Measurements from ENCODE around the gene STIP1.
A peak's percentile ranks its signal among the peaks of the same experiment; 100 is the strongest.

STIP1 gene

DNA sequence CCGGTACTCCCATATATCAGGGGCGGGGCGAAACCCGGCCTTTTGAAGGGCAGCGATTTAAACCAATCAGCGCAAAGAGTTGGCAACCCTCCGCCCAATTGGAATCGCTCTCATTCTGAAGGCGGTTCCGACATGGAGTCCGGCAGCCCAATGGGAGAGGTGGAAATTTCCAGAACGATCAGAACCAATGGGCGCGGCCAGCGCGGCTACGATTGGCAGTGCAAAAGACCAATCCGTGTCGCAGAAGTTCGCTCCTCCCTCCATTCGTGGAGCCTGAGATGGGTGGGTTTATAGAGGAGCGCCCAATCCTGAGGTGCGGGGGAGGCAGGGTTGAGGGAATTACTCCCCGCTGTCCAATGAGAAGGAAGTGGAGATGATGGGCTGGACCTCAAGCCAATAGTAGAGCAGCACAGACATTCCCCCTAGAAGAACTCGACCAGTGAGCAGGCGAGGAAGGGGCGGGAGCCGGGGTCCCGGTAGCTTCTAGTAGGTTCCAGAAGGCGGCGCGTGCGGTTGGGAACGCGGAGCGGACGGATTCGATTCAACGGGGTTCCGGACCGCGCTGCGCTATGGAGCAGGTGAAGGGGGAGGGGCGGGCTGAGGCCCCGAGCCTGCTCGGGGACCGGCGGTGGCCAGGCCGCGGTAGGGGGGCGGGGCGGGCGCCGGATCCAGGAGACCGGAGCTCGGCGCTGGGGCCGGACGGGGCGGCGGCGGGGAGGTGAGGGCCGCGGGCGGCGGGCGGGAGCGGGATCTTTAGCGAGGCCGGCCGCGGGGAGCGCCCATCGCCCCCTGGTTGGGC is at the start of gene STIP1:
Gene STIP1 (plus strand): TSS at position 479 of the 799 bp plus-strand sequence. CDS start 91 bp downstream, at position 570.
- DNase-seq = peak; percentile 100

DNA sequence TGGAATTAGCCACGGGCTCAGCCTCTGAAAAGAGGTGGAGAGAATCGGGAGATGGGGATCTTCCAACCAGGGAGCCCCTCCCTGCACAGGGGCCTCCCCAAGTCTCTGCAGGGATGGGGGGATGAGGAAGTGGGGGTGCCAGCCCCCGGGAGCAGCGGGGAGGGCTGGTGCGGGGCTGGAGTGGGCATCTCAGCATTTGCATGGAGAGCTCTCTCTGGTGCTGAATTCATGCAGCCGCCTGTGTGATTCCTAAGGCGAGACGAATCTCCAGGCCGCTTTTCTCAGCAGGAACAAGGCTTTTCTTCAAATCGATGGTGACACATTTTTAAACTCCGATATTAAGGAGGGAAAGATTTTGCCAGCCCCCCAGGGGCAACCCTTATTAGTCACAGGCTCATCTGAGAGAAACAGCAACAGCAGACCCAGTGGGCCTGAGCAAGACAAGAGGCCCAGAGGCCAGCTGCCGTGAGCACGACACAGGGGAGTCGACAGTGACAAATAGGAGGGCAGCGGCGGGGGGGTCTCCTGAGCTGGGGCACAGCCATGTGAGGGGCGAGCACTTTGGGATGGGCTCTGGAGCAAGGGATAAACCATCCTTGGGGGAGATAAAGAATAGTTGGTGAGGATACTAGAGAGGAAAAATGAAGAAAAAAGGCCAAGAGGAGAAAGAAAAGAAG is 49.1 kb upstream of the STIP1 start:
- no peak for DNase-seq

DNA sequence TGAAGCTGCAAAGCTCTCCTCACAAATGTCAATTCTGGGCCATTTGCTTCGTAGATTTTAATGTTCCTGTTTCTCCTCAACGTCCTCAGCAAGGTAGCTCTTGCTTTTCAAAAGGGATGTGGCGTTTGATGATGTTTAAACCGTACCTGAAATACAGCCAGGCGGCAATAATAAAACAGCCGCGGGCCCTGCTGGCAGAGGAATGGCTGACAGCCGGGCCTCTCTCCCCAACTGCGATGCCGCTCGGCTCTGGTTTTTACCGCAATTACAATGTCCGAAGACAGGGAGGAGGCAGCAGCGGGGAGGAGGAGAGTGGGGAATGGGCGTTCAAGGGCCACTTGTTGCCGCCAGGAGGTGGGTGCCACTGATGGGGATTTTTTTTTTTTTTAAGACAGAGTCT is 47.6 kb upstream of the STIP1 start:
- no peak for DNase-seq

- no peak for DNase-seq
Measured at GRCh38 chr11:64139049-64139448, 46.9 kb upstream of the STIP1 start.

- no peak for DNase-seq
Measured at GRCh38 chr11:64140082-64140481, 45.9 kb upstream of the STIP1 start.

GRCh38 chr11:64141081-64141783 is 44.7 kb upstream of the STIP1 start:
- no peak for DNase-seq

- DNase-seq = no peak
Measured at GRCh38 chr11:64144587-64145472, 41.1 kb upstream of the STIP1 start.

DNA sequence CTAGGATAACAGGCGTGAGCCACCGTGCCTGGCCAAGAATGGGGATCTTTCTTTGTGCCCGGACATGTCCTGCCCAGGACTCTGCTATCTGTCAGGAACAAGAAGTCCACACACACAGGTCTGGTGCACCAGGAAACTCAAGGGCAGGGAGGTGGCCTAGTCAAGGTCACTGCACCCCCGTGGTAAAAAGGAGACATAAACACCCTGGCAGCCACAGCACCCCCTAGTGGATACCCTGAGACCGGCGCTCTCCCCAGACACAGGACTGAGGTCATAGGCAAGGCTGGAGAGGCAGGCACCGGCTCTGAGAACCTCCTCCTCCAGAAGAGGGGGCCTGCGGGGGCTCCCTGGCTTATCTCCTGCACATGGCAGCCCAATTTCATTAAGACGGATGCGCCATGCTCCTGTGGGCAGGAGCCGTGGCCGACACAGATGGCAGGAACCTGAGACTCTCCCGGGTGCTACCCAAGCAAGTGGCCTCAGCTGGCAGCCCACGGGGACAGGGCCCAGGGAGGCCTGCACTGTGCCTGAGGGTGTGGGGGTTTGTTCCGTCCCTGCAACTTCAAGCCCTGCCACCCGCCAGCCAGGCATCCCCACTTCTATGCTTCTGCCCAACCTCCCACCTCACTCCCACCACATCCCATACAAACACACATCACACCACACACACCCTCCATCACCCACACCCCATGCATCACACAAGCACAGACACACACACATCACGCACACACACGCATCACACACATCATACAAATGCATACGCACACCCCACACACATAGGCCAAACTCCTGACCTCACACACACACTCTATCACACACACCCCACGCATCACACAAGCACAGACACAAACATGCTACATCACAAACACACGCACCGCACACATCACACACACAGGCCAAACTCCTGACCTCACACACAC is 39.7 kb upstream of the STIP1 start:
- peak; percentile 45 for DNase-seq

DNA sequence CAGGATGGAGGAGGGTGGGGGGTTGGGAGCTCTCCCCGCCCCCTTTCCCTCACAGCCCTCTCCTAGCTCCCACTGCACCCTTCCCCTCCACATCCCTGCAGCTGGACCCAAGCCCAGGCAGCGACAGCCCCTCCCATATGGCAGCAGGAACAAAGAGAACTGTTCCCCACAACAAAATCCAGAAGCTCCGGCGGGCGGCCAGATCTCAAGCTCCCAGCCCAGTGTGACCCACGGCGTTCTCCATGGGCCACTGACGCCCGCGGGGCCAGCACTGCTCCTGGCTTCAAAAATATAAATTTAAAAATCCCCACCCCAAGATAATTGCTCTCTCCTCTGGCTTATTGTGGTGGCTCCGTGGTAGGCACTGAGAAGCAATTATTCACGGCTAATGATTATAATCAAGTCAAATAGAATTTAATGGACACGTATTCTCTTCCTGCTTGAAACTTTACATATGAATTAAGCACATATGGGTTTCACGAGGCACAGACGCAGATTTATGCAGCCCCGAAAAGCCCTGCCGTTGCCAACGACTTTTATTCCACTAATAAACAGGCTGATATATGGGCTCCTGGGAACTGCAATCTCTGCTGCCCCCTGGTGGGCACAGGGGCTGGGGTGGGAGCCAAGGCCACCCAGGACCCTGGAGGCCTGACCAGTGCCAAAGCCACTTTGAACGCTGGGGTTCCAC is 37.6 kb upstream of the STIP1 start:
- DNase-seq = peak; percentile 78

GRCh38 chr11:64148917-64149617 is 36.9 kb upstream of the STIP1 start:
- no peak for DNase-seq

DNA sequence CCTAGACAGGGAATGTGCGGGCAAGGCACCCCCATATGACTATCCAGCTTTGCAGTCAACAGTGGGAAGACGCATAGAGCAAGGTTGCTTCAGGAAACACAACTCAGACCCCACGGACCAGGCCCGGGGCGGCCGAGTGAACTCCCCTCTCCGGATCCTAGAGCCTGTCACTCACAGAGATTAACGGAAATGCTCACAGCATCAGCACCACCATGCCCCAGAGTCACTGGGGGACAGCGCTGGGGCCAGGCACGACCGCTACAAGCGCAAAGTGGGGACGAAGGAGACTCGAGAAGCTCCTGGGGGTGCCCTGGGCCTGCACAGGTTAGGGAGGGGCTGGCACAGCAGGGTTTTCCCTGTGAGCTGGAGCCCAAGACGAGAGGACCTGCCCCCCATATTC is 35.9 kb upstream of the STIP1 start:
- DNase-seq = no peak

DNA sequence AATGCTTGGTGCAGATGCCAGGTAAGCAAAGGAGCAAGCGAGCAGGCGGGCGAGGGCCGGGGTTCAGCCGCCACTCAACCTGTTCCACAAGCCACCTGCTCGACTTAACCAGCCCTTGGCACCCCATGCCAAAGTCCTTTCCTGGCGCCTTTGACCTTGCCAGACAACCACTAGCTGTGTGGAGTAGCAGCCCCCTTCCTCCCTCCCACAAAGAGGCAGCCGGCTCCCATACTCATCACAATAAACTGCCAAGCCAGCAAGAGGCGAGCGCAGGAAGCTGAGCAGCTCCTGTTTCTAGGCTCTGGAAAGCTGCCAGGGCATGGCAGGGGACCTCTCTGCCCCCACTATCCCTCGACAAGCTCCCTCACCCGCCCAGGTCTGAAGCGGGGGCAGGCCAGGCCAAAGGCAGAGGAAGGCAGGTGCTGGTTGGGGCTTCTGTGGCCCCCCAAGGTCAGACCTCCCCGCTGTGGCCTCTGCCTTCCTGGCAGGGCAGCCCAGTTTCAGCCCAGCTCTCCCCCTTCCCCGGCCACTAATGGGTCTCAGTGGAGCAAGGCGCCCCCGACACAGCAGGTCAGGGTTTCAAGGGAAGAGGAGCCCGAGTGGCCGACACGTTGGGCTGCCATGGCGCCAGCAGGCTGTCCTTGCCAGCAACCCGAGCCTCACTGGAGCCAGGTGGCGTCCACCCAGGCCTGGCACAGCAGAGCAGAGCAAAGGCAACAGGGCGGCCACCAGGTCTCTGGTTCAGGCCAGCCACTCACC is 35.3 kb upstream of the STIP1 start:
- DNase-seq = no peak

- DNase-seq = no peak
Measured at GRCh38 chr11:64151337-64151736, 34.6 kb upstream of the STIP1 start.

DNA sequence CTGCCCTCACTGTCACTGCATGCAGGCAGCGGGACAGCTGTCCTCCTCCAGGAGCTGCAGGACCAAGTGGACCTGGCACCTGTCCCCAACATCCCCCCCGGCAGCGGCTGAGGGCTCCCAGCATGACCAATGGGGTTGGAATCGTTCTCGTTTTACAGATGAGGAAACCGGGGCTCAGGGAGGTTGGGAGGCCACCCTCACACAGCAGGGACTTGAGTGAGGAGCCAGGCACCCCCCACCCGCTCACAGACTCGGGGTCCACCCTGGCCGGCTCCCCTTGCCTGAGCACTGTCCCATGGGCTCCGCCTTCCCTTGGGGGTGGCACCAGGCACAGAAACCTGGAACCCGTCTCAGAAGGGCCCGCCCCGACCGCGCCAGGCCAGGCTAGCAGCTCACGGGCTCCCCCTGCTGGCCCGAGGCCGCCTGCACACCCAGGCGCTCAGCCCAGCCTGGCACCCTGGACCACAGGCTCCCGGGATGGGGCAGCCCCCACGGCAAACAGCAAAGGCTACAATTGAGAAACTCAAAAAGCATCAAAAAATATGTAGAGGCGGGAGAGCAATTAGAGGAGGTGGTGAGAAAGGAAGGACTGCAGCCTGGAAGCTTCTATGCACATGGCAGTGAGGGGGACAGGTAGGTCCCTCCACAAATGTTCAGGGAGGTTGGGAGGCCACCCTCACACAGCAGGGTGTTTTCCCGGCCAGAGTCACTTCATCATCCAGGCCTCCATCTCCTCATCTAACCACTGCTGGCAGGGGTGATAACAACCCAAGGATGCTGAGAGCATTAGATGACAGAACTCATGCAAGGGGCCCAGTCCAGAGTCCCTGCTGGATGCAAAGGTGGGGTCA is 32.9 kb upstream of the STIP1 start:
- DNase-seq = peak; percentile 41

GRCh38 chr11:64153812-64154211 is 32.2 kb upstream of the STIP1 start:
- no peak for DNase-seq

- DNase-seq = no peak
Measured at GRCh38 chr11:64156235-64157011, 29.5 kb upstream of the STIP1 start.

- no peak for DNase-seq
Measured at GRCh38 chr11:64157631-64158394, 28.2 kb upstream of the STIP1 start.

Measured in fibroblast of upper back skin (primary cell).